Keratinocyte (primary cell): Measurements from ENCODE around the gene LAMA2. TPM values are rescaled to one million over a fixed set of nuclear protein-coding genes. Genes with fewer than 3 reads are reported as not detected.

ENCODE experiments used
- DNase-seq: peaks from one replicate; pipeline ENCODE4 v3.0.0-alpha.2; 2011; ENCODE audit warnings: low read depth, missing footprints, low spot score
- FAIRE-seq: peaks from 2 replicates; lab custom pipeline; 2011; peaks lifted over from hg19 to GRCh38; lab: Jason Lieb, UNC
- H2AFZ ChIP-seq: 2 replicates; pipeline ENCODE4 v1.6.0; 2012; ENCODE audit warnings: low read length, control low read depth, inconsistent platforms; ENCODE audit not compliant: control insufficient read depth
- H3K27ac ChIP-seq: 2 replicates; pipeline ENCODE4 v1.5.1; 2011; ENCODE audit warnings: low read length; ENCODE audit not compliant: control insufficient read depth, insufficient read depth
- H3K27me3 ChIP-seq: 3 replicates; pipeline ENCODE4 v1.6.0; 2011; ENCODE audit warnings: low read length; ENCODE audit not compliant: control insufficient read depth, insufficient read depth; ENCODE audit errors: extremely low read depth
- H3K36me3 ChIP-seq, 2 experiments: 2 replicates in 1 of 2; 3 replicates in 1 of 2; pipeline ENCODE4 v1.5.1; 2011; ENCODE audit warnings: low read length in 2 of 2, mild to moderate bottlenecking in 1 of 2; ENCODE audit not compliant: control insufficient read depth in 2 of 2, insufficient read depth in 2 of 2; ENCODE audit errors: extremely low read depth in 1 of 2
- H3K4me1 ChIP-seq: 3 replicates; pipeline ENCODE4 v1.5.1; 2011; ENCODE audit warnings: low read length; ENCODE audit not compliant: control insufficient read depth, insufficient read depth; ENCODE audit errors: extremely low read depth
- H3K4me2 ChIP-seq: 3 replicates; pipeline ENCODE4 v1.6.0; 2011; ENCODE audit warnings: low read depth, low read length; ENCODE audit not compliant: control insufficient read depth, insufficient read depth; ENCODE audit errors: extremely low read depth
- H3K4me3 ChIP-seq, 3 experiments: fragments of 200-600 bp in 1 of 3; sonication (generic) in 1 of 3; 2 replicates in 2 of 3; 3 replicates in 1 of 3; pipeline ENCODE4 v1.5.1; 2011 to 2016; ENCODE audit warnings: low read length in 3 of 3, mild to moderate bottlenecking in 3 of 3, control low read depth in 2 of 3, inconsistent platforms in 1 of 3, low read depth in 1 of 3, mixed read lengths in 1 of 3, mixed run types in 1 of 3, moderate library complexity in 1 of 3; ENCODE audit not compliant: control insufficient read depth in 2 of 3, insufficient read depth in 2 of 3; ENCODE audit errors: extremely low read depth in 1 of 3
- H3K79me2 ChIP-seq: 2 replicates; pipeline ENCODE4 v1.6.0; 2012; ENCODE audit warnings: low read length; ENCODE audit not compliant: control insufficient read depth, insufficient read depth
- H3K9ac ChIP-seq: 3 replicates; pipeline ENCODE4 v1.6.0; 2011; ENCODE audit warnings: low read length; ENCODE audit not compliant: control insufficient read depth, insufficient read depth; ENCODE audit errors: extremely low read depth
- H3K9me1 ChIP-seq: 3 replicates; pipeline ENCODE4 v1.6.0; 2011; ENCODE audit warnings: low read length; ENCODE audit not compliant: control insufficient read depth, insufficient read depth; ENCODE audit errors: extremely low read depth
- H3K9me3 ChIP-seq: 2 replicates; pipeline ENCODE4 v1.5.1; 2012; ENCODE audit warnings: low read depth, low read length; ENCODE audit not compliant: control insufficient read depth
- H4K20me1 ChIP-seq: 3 replicates; pipeline ENCODE4 v1.6.0; 2011; ENCODE audit warnings: low read length; ENCODE audit not compliant: control insufficient read depth, insufficient read depth; ENCODE audit errors: extremely low read depth
- CTCF ChIP-seq, 3 experiments: IDR thresholded peaks in 1 of 3; conservative IDR thresholded peaks in 1 of 3; optimal IDR thresholded peaks in 1 of 3; 2 replicates in 2 of 3; 3 replicates in 1 of 3; pipeline versions ENCODE3 to v1.5.1; 2011; ENCODE audit warnings: low read length in 3 of 3, mild to moderate bottlenecking in 3 of 3, moderate library complexity in 2 of 3, control low read depth in 1 of 3, inconsistent platforms in 1 of 3; ENCODE audit not compliant: insufficient read depth in 2 of 3; ENCODE audit errors: extremely low read depth in 1 of 3
- EZH2 ChIP-seq: IDR thresholded peaks from one replicate; pipeline ENCODE4 v1.6.1; 2012; ENCODE audit warnings: inconsistent platforms, mild to moderate bottlenecking, low read length, moderate library complexity
- dilution Hi-C: fragments of 300-500 bp; cut with MboI; formaldehyde crosslinking; loops from one replicate; pipeline ENCODE4 v1.7.0; 2020; ENCODE audit warnings: low sequenced_read_pairs; ENCODE audit not compliant: extremely low pct_ligation_motif_present
- polyA plus RNA-seq, 5 experiments: library from polyadenylated mRNA; depleted of rRNA in 3 of 5; stranded (reverse) in 3 of 5; stranded (forward) in 1 of 5; unstranded in 1 of 5; fragments of >200 nt; gene quantifications; 1 replicate in 1 of 5; 2 replicates in 3 of 5; 3 replicates in 1 of 5; pipeline versions ENCODE4 v1.2.1 to v1.2.3, GENCODE V29; 2011 to 2012; ENCODE audit warnings: missing spikeins in 2 of 5, low read depth in 1 of 5, low replicate concordance in 1 of 5

The LAMA2 gene
- polyA plus RNA-seq, 1 donor (not counting 4 experiments of a cell fraction or from before 2014, with no cell fraction given), result 1.4 TPM

- H3K9me1 ChIP-seq, result no peaks in the 10 kb centered on the region
- H2AFZ ChIP-seq, result no peak overlapping the region
- no peak overlapping the region for H3K4me3 ChIP-seq
- H3K9me3 ChIP-seq, result no peaks in the 10 kb centered on the region
- FAIRE-seq, result no peak
- no peak overlapping the region for H3K4me2 ChIP-seq
- H3K27ac ChIP-seq, result peak overlapping the region; percentile 100
- no peak overlapping the region for H3K9ac ChIP-seq
- no peaks in the 10 kb centered on the region for H3K79me2 ChIP-seq
- H4K20me1 ChIP-seq, result no peaks in the 10 kb centered on the region
- TF ChIP-seq EZH2 (no peak), CTCF (optimal IDR thresholded peaks at IDR 0.05 in 1 of 3, IDR thresholded peaks at IDR 0.05 in 1 of 3, conservative IDR thresholded peaks at IDR 0.05 in 1 of 3; ENCODE audit: extremely low read depth in 1 of 3, insufficient read depth in 2 of 3, low read length in 3 of 3) (no peak)
- no peaks in the 10 kb centered on the region for H3K36me3 ChIP-seq
- H3K4me1 ChIP-seq, result peaks cover 55% of the 10 kb centered on the region
- no peaks in the 10 kb centered on the region for H3K27me3 ChIP-seq
- DNase-seq, result no peak
- dilution Hi-C loops, result no loop called here
Measured at GRCh38 chr6:129492260-129492659, 609.3 kb downstream of the LAMA2 start.

- H3K27ac ChIP-seq, result peak overlapping the region; percentile 100
- FAIRE-seq (peak; percentile 81), DNase-seq (no peak)
- no peaks in the 10 kb centered on the region for H3K9me1 ChIP-seq
- H3K4me3 ChIP-seq, result no peak overlapping the region
- H3K9ac ChIP-seq, result peak overlapping the region; percentile 14
- no peaks in the 10 kb centered on the region for H3K36me3 ChIP-seq
- H3K79me2 ChIP-seq, result no peaks in the 10 kb centered on the region
- H3K4me2 ChIP-seq, result peak overlapping the region; percentile 22
- dilution Hi-C loops, result no loop called here
- no peaks in the 10 kb centered on the region for H4K20me1 ChIP-seq
- H3K9me3 ChIP-seq, result no peaks in the 10 kb centered on the region
- TF ChIP-seq EZH2 (no peak), CTCF (optimal IDR thresholded peaks at IDR 0.05 in 1 of 3, IDR thresholded peaks at IDR 0.05 in 1 of 3, conservative IDR thresholded peaks at IDR 0.05 in 1 of 3; ENCODE audit: extremely low read depth in 1 of 3, insufficient read depth in 2 of 3, low read length in 3 of 3) (no peak)
- no peaks in the 10 kb centered on the region for H3K27me3 ChIP-seq
- peaks cover 66% of the 10 kb centered on the region for H3K4me1 ChIP-seq
- no peak overlapping the region for H2AFZ ChIP-seq
Measured at GRCh38 chr6:129493354-129493902, 610.5 kb downstream of the LAMA2 start.
